PC-9 (cell line): ENCODE data around the gene DAB1. TPM values are rescaled to one million over a fixed set of nuclear protein-coding genes. Genes with fewer than 3 reads are reported as not detected.

Experiments
- BruUV-seq: library from RNA; stranded (reverse); fragments of 400-500 nt; replicated peaks from 2 replicates; lab custom pipeline; 2021; lab: Mats Ljungman, UMichigan
- CTCF ChIA-PET: fragments of 300-600 bp; sonication (Branson Sonifier 250); formaldehyde crosslinking; loops from one replicate; lab custom pipeline; 2022; ENCODE audit warnings: antibody characterized with exemption; lab: Charles Lee
- POLR2A ChIA-PET: fragments of 300-600 bp; sonication (Branson Sonifier 250); formaldehyde crosslinking; loops from one replicate; lab custom pipeline; 2022; ENCODE audit warnings: antibody characterized with exemption; ENCODE audit not compliant: unreplicated experiment; lab: Charles Lee
- DNase-seq, 2 experiments: peaks; one replicate each; pipeline versions ENCODE4 v3.0.0 to v3.0.0-alpha.2; 2015 to 2022; ENCODE audit warnings: mixed read lengths in 1 of 2
- H2AFZ ChIP-seq: fragments of 200-600 bp; sonication (generic); 2 replicates; pipeline ENCODE4 v1.8.1; 2017; ENCODE audit warnings: antibody characterized with exemption
- H3F3A ChIP-seq: fragments of 200-600 bp; sonication (generic); 2 replicates; pipeline ENCODE4 v1.8.1; 2017; ENCODE audit warnings: antibody characterized with exemption, mild to moderate bottlenecking, low read depth; ENCODE audit not compliant: insufficient read depth
- H3K27ac ChIP-seq: fragments of 200-600 bp; sonication (generic); 2 replicates; pipeline ENCODE4 v1.6.1; 2016; ENCODE audit warnings: mixed run types
- H3K27me3 ChIP-seq: fragments of 200-600 bp; sonication (generic); 2 replicates; pipeline ENCODE4 v1.6.1; 2016; ENCODE audit warnings: low read depth, mixed run types; ENCODE audit not compliant: insufficient read depth
- H3K36me3 ChIP-seq: fragments of 200-600 bp; sonication (generic); 2 replicates; pipeline ENCODE4 v1.6.1; 2016; ENCODE audit warnings: low read depth, mixed run types
- H3K4me1 ChIP-seq: fragments of 200-600 bp; sonication (generic); replicated peaks from 2 replicates; pipeline ENCODE4 v1.6.1; 2016; ENCODE audit warnings: mixed run types; ENCODE audit not compliant: insufficient read depth
- H3K4me2 ChIP-seq: fragments of 200-600 bp; sonication (generic); 2 replicates; pipeline ENCODE4 v1.6.1; 2017; ENCODE audit warnings: mixed run types
- H3K4me3 ChIP-seq: fragments of 200-600 bp; sonication (generic); 2 replicates; pipeline ENCODE4 v1.6.1; 2016; ENCODE audit warnings: mixed run types
- H3K79me2 ChIP-seq: fragments of 200-600 bp; sonication (generic); 2 replicates; pipeline ENCODE4 v1.6.1; 2017; ENCODE audit warnings: low read depth, mixed run types
- H3K9me2 ChIP-seq: fragments of 200-600 bp; sonication (generic); 2 replicates; pipeline ENCODE4 v1.8.1; 2017; ENCODE audit warnings: mild to moderate bottlenecking; ENCODE audit not compliant: insufficient read depth
- H3K9me3 ChIP-seq: fragments of 200-600 bp; sonication (generic); 2 replicates; pipeline ENCODE4 v1.8.1; 2016; ENCODE audit warnings: low read depth; ENCODE audit not compliant: insufficient read depth
- H4K20me1 ChIP-seq: fragments of 200-600 bp; sonication (generic); 2 replicates; pipeline ENCODE4 v1.8.1; 2017; ENCODE audit not compliant: insufficient read depth
- CTCF ChIP-seq: fragments of 200-600 bp; sonication (generic); conservative IDR thresholded peaks from 2 replicates; pipeline ENCODE4 v1.6.1; 2017; ENCODE audit warnings: mixed run types, antibody characterized with exemption, mild to moderate bottlenecking, moderate library complexity
- EZH2 ChIP-seq: fragments of 200-600 bp; sonication (generic); IDR thresholded peaks from 2 replicates; pipeline ENCODE4 v1.8.0; 2017; ENCODE audit warnings: antibody characterized with exemption, low read depth
- intact Hi-C: fragments of 100-400 bp; cut with micrococcal nuclease; formaldehyde crosslinking; loops from one replicate; pipeline ENCODE4 v1.10.0; 2022; ENCODE audit not compliant: unreplicated experiment
- total RNA-seq: library from RNA; stranded (reverse); gene quantifications from 2 replicates; pipeline ENCODE4 v1.2.3, GENCODE V29; 2021

Gene DAB1
- total RNA-seq, 1 experiment from 2014 or later, result not detected

GRCh38 chr1:57061369-57061768 is 362.5 kb downstream of the DAB1 start:
- H3K79me2 ChIP-seq, result no peaks in the 10 kb centered on the region
- no peaks in the 10 kb centered on the region for H3K9me3 ChIP-seq
- no peak overlapping the region for H3K4me2 ChIP-seq
- H4K20me1 ChIP-seq, result no peaks in the 10 kb centered on the region
- no peak for TF ChIP-seq EZH2
- TF ChIP-seq CTCF, result no peak
- no peaks in the 10 kb centered on the region for H3K4me1 ChIP-seq
- H3K36me3 ChIP-seq, result no peaks in the 10 kb centered on the region
- no peak overlapping the region for H3K27ac ChIP-seq
- H3F3A ChIP-seq, result no peaks in the 10 kb centered on the region
- intact Hi-C loops, result no loop called here
- no peak overlapping the region for H2AFZ ChIP-seq
- DNase-seq, result no peak
- CTCF ChIA-PET, result no interaction called here
- peaks cover 44% of the 10 kb centered on the region for H3K27me3 ChIP-seq
- no peak overlapping the region for H3K4me3 ChIP-seq
- no peaks in the 10 kb centered on the region for H3K9me2 ChIP-seq
- POLR2A ChIA-PET, result no interaction called here
- BruUV-seq, result no TSS peak

GRCh38 chr1:57060451-57060850 is 363.4 kb downstream of the DAB1 start:
- POLR2A ChIA-PET, result no interaction called here
- no peak for DNase-seq
- no peaks in the 10 kb centered on the region for H3K9me2 ChIP-seq
- H3K27ac ChIP-seq, result no peak overlapping the region
- BruUV-seq, result no TSS peak
- H3K36me3 ChIP-seq, result no peaks in the 10 kb centered on the region
- no peak overlapping the region for H3K4me2 ChIP-seq
- no peaks in the 10 kb centered on the region for H3K79me2 ChIP-seq
- intact Hi-C loops, result no loop called here
- H3K27me3 ChIP-seq, result peaks cover 36% of the 10 kb centered on the region
- H3K4me3 ChIP-seq, result no peak overlapping the region
- no peaks in the 10 kb centered on the region for H3K9me3 ChIP-seq
- H2AFZ ChIP-seq, result no peak overlapping the region
- H3K4me1 ChIP-seq, result no peaks in the 10 kb centered on the region
- CTCF ChIA-PET, result no interaction called here
- TF ChIP-seq EZH2, result no peak
- TF ChIP-seq CTCF, result no peak
- H4K20me1 ChIP-seq, result no peaks in the 10 kb centered on the region
- no peaks in the 10 kb centered on the region for H3F3A ChIP-seq

- no TSS peak for BruUV-seq
- Histone ChIP-seq H3K4me2 (no peak overlapping the region), H3F3A (no peaks in the 10 kb centered on the region), H2AFZ (no peak overlapping the region), H3K9me2 (no peaks in the 10 kb centered on the region), H3K27ac (no peak overlapping the region), H3K9me3 (no peaks in the 10 kb centered on the region), H3K27me3 (peaks cover 36% of the 10 kb centered on the region), H3K36me3 (no peaks in the 10 kb centered on the region), H3K79me2 (no peaks in the 10 kb centered on the region), H3K4me1 (no peaks in the 10 kb centered on the region), H4K20me1 (no peaks in the 10 kb centered on the region), H3K4me3 (no peak overlapping the region)
- CTCF ChIA-PET, result no interaction called here
- intact Hi-C loops, result no loop called here
- TF ChIP-seq CTCF (no peak), EZH2 (no peak)
- POLR2A ChIA-PET, result no interaction called here
- no peak for DNase-seq
Observed at GRCh38 chr1:57058652-57059501, 365.0 kb downstream of the DAB1 start.
